GM19372 (cell line): ENCODE data around the gene ANXA2.
"Not testable (repeated sequence)": the region's sequence is repeated elsewhere in the genome, so short reads cannot be mapped to it uniquely, and the experiment has no call there.

Experiments
- ATAC-seq: cut with Tn5 transposase; IDR thresholded peaks from one replicate; pipeline ENCODE4 v1.9.1; 2021; ENCODE audit warnings: mild to moderate bottlenecking, low read depth, moderate library complexity; ENCODE audit not compliant: unreplicated experiment

The ANXA2 gene

DNA sequence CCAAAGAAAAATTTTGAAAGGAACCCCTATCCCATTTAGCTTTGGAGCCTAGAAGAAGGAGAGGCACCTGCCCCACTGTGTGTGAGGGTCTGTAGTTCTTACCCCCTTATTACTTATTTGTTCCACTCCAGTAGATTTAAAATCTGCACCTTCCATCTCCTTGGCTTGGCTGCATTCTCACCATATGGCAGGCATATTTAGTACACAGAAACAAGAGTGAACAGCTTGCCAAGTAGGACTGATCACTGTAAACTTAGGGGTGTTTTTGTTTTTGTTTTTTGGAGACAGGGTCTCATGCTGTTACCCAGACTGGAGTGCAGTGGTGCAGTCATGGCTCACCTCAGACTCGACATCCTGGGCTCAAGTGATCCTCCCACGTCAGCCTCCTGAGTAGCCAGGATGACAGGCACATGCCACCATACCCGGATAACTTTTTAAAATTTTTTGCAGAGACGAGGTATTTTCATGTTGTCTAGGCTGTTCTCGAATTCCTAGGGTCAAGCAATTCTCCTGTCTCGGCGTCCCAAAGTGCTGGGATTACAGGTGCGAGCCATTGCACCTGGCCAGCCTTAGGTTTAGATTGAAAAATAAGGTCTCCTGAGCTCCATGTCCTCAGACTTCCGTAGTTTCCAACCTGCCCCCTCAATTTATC, 14.1 kb upstream of the ANXA2 start:
- ATAC-seq = no peak

DNA sequence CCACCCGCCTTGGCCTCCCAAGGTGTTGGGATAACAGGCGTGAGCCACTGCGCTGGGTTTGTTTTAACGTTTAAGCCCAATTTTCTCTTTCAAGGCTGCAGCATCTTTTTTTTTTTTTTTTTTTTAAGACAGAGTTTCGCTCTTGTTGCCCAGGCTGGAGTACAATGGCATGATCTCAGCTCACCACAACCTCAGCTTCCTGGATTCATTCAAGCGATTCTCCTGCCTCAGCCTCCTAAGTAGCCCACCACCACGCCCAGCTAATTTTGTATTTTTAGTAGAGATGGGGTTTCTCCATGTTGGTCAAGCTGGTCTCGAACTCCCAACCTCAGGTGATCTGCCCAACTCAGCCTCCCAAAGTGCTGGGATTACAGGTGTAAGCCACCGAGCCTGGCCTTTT, 12.6 kb upstream of the ANXA2 start:
- ATAC-seq = not testable (repeated sequence)

DNA sequence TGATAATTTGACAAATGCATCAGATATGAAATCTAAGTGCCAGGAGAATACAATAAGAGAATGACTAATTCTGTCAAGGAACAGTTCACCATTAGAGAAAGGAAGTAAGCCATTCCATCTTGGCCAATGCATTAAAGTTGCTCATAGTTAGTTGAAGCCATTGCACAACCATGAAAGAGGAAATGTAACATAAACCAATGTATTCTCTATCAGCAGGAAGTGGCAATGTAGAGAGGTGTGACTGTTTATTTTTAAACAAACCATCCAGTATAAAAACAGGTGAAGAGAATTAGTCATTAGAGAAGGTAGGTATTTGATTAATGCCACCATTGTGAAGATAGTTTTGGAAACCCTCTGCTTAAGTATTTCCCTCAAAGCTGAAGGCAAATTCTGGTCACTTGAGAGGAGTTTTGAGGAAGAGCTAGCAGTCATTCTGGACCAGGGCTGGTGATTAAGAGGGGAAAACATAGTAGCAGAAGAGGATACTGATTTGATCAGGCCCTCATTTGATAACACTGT, 10.7 kb upstream of the ANXA2 start:
- peak; percentile 59 for ATAC-seq

DNA sequence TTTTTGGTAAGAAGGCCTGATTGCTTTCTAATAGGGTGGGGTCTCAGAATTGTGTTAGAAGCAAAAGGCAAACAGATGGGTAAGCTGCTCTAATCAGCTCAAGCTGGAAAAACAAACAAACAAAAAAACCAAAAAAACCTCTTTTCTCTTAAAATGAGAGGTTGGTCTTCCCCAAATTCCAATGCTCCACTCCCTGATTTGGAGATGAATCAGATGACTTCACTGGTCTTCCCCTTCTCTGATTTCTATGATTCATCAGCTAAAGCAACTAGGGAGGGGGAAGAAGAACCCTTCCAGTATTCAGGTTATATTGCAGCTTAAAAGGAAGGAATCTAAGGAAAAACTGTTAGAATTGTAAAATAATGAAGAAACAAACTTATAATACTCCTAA, 9.6 kb upstream of the ANXA2 start:
- ATAC-seq = no peak

DNA sequence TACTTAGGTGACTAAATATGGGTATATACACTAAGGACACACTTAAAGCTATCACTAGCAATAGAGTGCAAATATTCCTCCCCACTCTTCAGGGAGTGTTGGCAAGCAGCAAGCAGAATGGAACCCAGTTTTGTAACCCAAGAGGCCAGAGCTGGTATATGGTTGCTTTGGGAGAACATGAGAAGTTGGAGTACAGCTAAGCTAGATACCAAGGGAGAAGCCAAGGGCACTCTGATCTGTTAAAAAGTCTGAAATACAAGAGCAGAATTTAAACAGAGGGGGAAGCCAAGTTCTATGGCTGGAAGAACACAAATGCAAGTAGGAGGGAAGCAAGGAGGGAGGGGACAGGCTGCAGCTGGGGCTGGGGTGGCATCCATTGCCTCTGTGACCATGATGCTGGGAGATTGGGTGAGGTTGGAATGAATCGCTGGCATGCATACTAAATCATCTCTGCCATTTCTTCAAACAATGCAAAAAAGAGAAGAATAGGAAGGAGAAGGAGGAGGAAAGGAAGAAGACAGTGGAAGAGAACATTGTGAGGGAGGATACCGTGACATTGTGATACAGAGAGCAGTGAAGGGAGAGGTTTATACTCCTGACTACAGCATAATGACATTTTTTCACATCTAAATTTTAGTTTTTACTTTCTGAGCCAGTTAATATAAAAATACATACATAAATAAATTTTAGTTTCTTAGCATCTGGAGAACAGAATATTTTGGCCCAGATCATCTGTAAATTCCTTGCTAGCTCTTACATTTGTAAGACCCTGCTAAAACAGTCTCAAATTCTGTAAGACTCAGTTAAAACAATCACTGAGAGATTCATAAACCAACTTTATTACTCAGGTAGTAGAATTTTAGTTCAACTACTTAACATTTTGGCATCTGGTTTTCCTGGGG, 9.0 kb upstream of the ANXA2 start:
- ATAC-seq = no peak

DNA sequence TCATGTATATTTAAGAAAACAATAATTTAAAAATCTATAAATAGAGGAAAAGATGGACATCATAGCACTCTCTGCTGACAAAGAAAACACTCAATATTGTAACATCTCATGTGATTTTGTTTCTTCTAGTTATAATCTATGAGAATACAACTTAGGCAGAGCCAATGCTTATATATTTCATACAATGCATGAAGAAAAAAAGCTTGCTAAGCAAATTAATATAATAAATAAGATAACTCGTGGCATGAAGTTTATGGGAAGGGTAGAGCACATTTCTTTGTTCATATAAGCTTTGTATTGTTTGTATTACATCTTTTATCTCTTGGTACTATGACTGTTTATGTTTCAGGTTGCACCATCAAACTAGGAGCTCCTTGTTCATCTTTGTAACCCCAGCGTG, 7.6 kb upstream of the ANXA2 start:
- ATAC-seq = no peak

DNA sequence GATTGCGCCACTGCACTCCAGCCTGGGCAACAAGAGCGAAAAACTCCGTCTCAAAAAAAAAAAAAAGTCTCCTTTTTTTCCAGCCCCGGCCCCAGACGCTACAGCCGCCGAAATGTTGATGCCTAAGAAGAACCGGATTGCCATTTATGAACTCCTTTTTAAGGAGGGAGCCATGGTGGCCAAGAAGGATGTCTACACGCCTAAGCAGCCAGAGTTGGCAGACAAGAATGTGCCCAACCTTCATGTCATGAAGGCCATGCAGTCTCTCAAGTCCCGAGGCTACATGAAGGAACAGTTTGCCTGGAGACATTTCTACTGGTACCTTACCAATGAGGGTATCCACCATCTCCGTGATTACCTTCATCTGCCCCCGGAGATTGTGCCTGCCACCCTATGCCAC, 6.6 kb upstream of the ANXA2 start:
- not testable (repeated sequence) for ATAC-seq

DNA sequence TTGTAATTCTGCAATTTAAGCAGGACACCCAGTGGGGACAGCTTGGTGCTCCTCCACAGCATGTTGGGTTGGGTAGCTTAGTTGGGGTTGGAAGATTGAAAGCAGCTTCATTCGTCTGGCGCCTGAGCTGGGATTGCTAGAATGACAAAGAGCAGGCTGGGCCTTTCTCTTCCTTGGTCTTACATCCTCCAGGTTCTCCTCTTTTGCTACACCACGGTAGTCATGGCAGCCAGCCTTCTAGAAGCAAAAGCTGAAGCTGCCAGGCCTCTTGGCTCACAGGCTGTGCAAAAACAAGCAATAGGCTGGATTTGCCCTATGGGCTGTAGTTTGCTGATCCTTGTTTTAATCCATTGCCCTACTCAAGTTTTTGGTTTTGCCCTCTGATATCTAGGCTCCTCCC, 3.2 kb upstream of the ANXA2 start:
- no peak for ATAC-seq

DNA sequence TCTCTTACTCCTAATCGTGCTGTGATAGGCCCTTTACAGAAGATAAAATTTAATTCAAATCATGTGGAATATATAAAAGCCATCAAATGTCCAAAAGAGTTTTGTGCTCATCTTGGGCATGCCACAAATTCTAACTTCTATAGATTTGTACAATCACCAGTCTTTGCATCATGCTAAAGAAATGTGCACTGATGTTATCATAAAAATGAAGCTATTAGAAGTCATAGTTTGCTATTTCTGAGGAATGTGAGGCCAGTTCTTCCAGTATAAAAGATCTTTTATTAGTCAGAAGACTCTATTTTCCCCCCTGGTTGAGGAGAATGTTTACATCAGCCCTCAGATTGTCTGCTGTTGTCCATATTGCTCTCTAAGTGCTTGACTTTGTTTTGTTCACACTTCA, 2.1 kb upstream of the ANXA2 start:
- ATAC-seq = no peak

DNA sequence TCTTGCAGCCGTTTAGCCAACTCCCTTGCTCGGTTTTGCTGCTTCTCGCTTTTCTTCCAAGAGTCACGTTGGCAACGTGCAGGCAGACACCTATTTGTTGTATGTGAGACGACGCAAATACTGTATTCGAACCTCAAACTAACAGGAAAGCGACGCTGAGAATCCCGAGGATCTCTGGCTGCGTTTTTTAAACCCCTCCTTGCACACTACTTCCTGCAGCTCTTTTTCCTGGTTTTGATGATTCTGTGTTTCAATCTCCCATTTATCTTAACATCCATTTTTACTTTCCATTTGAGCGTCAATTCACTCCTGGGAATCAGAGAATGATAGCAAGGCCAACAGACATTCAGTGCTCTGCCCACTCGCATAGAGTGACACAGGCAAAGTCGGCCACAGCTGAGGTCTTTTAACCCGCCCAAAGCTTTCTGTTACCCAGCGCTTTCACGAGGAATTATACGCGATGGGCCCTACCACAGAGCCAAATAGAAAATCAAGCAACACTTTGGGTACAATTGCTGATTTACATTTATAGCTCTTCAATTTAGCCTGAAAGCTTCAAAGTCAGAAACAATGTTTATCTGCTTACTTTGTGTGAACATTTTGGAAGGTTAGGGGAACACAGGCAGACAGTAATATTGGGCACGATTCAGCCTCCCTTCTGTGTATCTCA, 1.6 kb upstream of the ANXA2 start:
- no peak for ATAC-seq

DNA sequence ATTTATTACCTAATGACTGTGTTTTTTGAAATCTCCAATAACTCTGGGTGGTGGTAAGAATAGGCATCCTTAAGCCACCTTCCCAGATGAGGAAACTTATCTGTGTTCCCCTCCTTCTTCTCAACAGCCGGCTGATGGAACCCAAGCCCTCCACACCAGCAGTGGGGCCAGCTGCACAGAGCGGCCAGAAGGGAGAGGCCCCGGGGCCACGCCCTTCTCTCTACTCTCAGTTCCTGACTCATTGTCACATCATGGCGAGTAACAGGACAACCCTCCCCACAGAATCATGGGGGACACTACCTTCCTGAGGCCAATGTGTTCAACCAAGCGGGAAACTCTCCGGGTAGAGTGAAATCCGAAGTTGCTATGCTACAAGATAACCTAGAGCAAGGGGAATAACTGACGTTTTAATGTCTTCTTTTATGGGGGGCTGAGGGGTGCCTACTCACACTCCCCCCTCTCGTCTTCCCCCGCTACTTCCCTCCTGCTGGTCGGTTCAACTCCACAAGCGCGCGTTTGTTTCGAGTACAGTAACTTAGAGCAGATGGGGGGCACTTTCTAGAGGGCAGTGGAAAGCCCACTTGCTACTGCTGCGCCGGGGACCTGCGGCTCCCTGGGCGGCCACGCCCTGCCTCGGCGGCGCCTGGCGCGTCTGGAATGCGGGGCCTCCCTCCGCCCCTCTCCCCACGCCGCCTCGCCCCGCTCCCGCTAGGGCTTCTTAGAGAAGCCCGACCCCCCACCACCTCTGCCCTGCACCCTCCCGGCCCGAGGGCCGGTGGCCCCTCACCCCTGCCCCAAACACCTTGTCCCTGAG, 621 bp downstream of the ANXA2 start:
- ATAC-seq = peak; percentile 64

DNA sequence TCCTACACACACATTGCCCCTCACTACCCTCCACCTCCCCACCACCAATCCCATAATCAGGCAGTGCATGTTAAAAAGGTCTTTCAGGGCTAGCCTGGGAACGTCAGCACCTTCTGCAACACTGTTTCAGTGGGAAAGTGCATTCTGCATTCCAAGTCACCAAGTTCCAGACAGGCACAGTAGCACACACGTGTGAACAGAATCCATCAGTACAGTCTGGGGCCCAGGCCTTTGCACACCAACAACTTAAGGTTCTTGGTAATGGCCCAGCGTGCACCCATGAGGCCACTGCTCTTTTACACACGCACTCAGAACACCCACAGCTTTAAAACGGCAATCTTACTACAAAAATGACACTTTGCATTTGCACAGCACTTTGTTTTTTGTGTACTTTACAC, 1.2 kb downstream of the ANXA2 start:
- no peak for ATAC-seq

DNA sequence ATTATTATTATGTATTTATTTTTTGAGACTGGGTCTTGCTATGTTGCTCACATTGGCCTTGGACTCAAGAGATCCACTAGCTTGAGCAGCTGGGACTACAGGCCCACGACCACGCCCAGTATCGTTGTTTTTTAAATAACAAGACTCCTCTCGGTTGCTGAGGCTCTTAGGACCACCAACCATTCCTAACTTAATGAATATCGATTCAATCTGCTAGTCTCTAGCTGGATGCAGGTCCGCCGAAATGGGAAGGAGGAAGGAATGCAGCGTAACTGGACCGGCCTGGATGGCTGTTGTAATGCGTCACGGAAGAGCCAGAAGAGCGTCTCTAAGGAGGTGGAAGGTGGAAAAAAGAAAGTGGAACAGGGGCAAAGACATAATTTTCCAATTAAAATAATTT, 1.7 kb downstream of the ANXA2 start:
- ATAC-seq = no peak

DNA sequence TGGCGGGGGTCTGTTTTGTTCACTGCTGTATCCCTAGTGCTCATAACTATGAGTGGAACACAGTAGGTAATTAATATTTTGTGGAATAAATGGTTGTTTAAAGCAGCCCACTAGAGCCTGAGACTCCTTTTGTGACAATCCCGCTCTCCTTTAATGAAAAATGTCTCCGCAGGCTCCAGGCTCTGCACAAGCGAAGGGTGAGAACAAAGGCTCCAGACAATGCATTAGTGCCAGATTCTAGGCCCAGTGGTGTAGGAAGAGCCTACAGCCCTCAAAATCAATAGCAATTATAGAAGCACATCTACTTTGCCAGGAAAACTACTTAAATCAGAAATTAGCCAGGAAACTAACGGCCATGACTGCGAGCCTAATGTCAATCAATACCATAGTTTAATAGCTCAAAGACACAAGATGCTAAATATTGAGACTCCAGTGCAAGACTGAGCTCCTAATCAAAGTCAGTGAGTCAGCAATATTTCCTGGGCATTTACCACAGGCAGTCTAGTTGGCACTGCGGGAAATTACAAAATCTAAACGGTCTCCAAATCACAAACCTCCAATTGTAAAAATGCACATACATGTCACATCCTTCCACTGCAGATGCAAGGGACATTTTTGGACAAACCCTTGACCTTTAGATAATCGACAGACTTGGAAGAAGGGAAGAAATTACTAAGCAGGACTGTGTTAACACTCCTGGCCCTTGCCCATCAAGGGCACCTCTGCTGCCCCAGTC, 2.3 kb downstream of the ANXA2 start:
- no peak for ATAC-seq

DNA sequence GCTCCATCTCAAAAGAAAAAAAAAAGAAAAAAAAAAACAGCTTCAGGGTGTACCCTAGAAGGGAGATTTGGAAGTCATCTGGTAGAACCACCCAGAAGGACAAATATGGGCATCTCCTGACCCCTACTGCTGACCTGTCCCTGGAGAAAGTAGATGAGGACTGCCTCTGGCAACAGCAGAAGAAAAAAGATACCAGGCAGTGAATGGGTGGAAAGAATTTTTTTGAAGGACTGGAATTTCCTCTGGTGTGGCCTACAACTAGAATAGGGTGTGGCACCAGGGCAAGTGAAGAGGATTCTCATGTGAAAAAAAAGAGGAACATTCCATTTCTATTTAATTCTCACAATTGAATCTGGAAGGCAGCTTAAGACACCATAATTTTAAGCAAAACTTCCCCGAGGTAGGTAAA, 3.1 kb downstream of the ANXA2 start:
- ATAC-seq = no peak

DNA sequence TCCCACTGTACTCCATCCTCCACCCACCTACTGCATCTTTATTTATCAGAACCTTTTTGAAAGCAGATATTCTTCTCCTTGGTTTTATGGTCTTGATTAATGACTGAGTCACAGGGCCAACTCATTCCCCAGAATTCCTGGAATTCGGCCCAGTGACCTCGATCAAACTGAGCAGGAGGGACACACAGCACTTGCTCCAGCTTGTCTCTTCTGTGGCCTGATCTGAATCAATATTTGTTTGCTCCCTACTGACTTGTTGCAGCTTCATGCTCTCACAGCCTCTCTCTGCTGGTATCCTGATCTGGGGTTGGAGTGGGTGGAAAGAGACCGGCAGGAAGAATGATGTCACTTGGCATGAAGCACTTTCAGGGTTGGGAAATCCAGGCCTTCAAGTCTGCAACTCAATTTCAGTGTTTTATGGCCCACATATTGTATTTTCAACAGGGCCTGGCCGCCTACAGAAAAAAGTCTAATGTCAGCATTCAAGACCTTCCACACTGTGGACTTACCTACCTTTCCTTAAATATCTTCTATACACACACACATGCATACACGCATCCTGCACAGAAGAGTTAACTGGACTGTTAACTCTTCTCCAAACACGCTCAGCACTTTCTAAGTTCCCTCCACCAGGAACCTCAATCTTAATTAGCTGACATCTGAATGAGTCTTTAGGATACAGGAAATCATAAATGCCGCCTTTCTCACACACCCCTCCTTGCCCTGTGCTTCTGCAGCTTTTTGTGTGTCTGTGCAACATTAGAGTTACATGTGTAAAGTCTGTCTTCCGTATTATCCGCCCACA, 4.6 kb downstream of the ANXA2 start:
- ATAC-seq = no peak

DNA sequence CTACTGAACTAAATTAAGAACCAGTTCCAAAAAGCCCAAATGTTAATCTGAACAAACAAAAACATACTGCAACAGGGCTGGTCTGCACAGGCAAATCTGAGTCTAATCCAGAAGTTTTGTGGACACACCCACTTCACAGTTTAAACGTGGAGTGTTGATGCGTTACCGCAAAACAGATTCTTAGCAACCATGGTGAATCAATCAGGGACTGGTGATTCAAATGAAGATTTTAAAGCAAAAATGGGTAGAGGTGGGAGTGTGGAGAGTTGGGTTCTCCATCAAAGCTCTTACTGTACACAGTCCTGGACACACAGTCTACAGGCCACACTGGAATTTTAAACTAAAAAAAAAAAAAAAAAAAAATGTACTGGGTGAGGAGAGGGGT, 5.2 kb downstream of the ANXA2 start:
- no peak for ATAC-seq

DNA sequence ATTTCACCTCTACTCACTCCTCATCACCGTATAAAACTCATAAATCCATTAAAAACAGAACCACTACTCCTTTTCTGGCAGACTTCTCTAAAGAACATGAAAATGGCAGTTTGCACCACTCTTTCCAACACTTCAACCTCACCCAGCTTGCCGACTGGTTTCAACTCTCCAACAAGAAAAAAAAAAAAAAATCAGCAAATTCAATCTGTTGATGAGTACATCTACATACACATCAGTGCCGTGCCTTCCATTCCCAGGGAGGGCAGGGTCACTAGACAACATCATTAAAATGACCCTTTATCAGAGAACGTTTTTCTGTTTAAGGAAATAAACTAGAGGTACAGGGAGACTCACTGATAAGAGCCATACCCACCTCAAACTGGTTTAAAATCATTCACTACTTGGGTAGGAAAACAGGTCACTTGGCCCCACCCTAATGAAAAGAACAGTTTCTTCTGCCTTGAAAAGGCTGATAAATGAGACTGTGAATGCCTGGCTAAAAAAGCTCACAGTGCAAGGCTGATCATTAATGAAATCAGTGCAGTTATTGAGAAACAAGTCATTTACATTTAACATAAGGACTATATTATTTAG, 6.0 kb downstream of the ANXA2 start:
- no peak for ATAC-seq
